HL-60 (cell line): ENCODE results near the gene CNR1.

Source experiments
- CTCF ChIP-seq: IDR thresholded peaks from one replicate; pipeline ENCODE4 v1.5.1; 2011; ENCODE audit warnings: low read length, control low read depth, inconsistent platforms; ENCODE audit not compliant: insufficient read depth
- GABPA ChIP-seq: IDR thresholded peaks from 2 replicates; pipeline ENCODE4 v1.6.1; 2012; ENCODE audit warnings: low read depth
- POLR2AphosphoS5 ChIP-seq: IDR thresholded peaks from 2 replicates; pipeline ENCODE4 v1.6.1; 2012; ENCODE audit warnings: low read depth
- REST ChIP-seq: IDR thresholded peaks from 2 replicates; pipeline ENCODE4 v1.6.1; 2012; ENCODE audit warnings: low read depth; ENCODE audit not compliant: insufficient replicate concordance
- SPI1 ChIP-seq: IDR thresholded peaks from 2 replicates; pipeline ENCODE4 v1.6.1; 2012; ENCODE audit warnings: low read depth, mild to moderate bottlenecking, borderline replicate concordance

DNA sequence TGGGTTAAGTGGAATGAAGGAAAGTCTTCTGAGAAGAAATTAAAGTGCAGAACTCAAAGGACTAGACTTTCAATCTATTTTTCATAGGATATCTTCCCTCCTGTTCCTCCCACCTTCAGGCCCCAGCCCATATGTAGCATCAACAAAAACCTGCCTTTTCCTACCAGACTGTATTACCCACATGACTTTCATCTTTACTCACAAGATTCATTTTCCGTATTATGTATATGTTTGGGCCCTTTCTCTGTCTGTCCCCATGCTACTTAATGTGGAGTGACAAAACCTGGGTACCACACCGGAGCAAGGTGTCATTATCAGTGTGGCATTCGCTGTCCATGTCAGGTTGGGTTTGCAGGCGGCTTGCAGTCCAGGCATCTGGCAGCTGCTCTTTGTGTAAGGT is 18.8 kb upstream of the CNR1 start:
- no peak for TF ChIP-seq CTCF
- TF ChIP-seq GABPA: no peak
- TF ChIP-seq POLR2AphosphoS5: no peak
- TF ChIP-seq REST: no peak
- TF ChIP-seq SPI1: no peak
